Measurements from ENCODE around the gene MYO1G.

Gene MYO1G

GRCh38 chr7:44985900-44986217 is 7.0 kb upstream of the MYO1G start:
- DNase-seq (ENCODE audit: low spot score) = no peak
- in situ Hi-C loops (cut with MboI; ENCODE audit: low pct_unique_long_range_greater_than_20kb, low sequenced_read_pairs, unreplicated experiment) = no loop called here
- TF ChIP-seq CTCF (IDR thresholded peaks at IDR 0.05; ENCODE audit: extremely low read depth, insufficient read depth, missing control alignments) = no peak

GRCh38 chr7:44985033-44985695 is 6.3 kb upstream of the MYO1G start:
- TF ChIP-seq CTCF (IDR thresholded peaks at IDR 0.05; ENCODE audit: extremely low read depth, insufficient read depth, missing control alignments) = no peak
- in situ Hi-C loops (cut with MboI; ENCODE audit: low pct_unique_long_range_greater_than_20kb, low sequenced_read_pairs, unreplicated experiment) = no loop called here

GRCh38 chr7:44984478-44984758 is 5.6 kb upstream of the MYO1G start:
- TF ChIP-seq CTCF (IDR thresholded peaks at IDR 0.05; ENCODE audit: extremely low read depth, insufficient read depth, missing control alignments) = no peak
- no peak for DNase-seq (ENCODE audit: low spot score)
- in situ Hi-C loops (cut with MboI; ENCODE audit: low pct_unique_long_range_greater_than_20kb, low sequenced_read_pairs, unreplicated experiment) = no loop called here

More at GRCh38 chr7:44985033-44985695, 6.3 kb upstream of the MYO1G start:
- DNase-seq (ENCODE audit: low spot score) = no peak

- no peak for TF ChIP-seq CTCF (IDR thresholded peaks at IDR 0.05; ENCODE audit: extremely low read depth, insufficient read depth, missing control alignments)
- in situ Hi-C loops (cut with MboI; ENCODE audit: low pct_unique_long_range_greater_than_20kb, low sequenced_read_pairs, unreplicated experiment) = no loop called here
- no peak for DNase-seq (ENCODE audit: low spot score)
These were observed 5.1 kb upstream of the MYO1G start for GRCh38 chr7:44983742-44984477.

- no peak for TF ChIP-seq CTCF (IDR thresholded peaks at IDR 0.05; ENCODE audit: extremely low read depth, insufficient read depth, missing control alignments)
- in situ Hi-C loops (cut with MboI; ENCODE audit: low pct_unique_long_range_greater_than_20kb, low sequenced_read_pairs, unreplicated experiment) = no loop called here
- no peak for DNase-seq (ENCODE audit: low spot score)
These were observed 4.2 kb upstream of the MYO1G start for GRCh38 chr7:44982970-44983369.

GRCh38 chr7:44982535-44982923 is 3.7 kb upstream of the MYO1G start:
- TF ChIP-seq CTCF (IDR thresholded peaks at IDR 0.05; ENCODE audit: extremely low read depth, insufficient read depth, missing control alignments) = no peak
- DNase-seq (ENCODE audit: low spot score) = no peak
- in situ Hi-C loops (cut with MboI; ENCODE audit: low pct_unique_long_range_greater_than_20kb, low sequenced_read_pairs, unreplicated experiment) = no loop called here
